GM19035 (cell line): ENCODE measurements around the gene PLEKHA7.
A peak's percentile ranks its signal among the peaks of the same experiment; 100 is the strongest.

Experiments used
- ATAC-seq: cut with Tn5 transposase; IDR thresholded peaks from one replicate; pipeline ENCODE4 v1.9.1; 2021; ENCODE audit not compliant: unreplicated experiment

PLEKHA7 gene

GRCh38 chr11:16749092-16749491 lies 265.1 kb downstream of the PLEKHA7 start:
- no peak for ATAC-seq

GRCh38 chr11:16745950-16746605 lies 268.1 kb downstream of the PLEKHA7 start:
- ATAC-seq, result no peak

- no peak for ATAC-seq
These were observed 270.0 kb downstream of the PLEKHA7 start for GRCh38 chr11:16744128-16744725.

- ATAC-seq, result no peak
These were observed 270.7 kb downstream of the PLEKHA7 start for GRCh38 chr11:16743478-16743877.

GRCh38 chr11:16741473-16741872 lies 272.7 kb downstream of the PLEKHA7 start:
- no peak for ATAC-seq

- peak; percentile 3 for ATAC-seq
These were observed 275.0 kb downstream of the PLEKHA7 start for GRCh38 chr11:16738947-16739815.

DNA sequence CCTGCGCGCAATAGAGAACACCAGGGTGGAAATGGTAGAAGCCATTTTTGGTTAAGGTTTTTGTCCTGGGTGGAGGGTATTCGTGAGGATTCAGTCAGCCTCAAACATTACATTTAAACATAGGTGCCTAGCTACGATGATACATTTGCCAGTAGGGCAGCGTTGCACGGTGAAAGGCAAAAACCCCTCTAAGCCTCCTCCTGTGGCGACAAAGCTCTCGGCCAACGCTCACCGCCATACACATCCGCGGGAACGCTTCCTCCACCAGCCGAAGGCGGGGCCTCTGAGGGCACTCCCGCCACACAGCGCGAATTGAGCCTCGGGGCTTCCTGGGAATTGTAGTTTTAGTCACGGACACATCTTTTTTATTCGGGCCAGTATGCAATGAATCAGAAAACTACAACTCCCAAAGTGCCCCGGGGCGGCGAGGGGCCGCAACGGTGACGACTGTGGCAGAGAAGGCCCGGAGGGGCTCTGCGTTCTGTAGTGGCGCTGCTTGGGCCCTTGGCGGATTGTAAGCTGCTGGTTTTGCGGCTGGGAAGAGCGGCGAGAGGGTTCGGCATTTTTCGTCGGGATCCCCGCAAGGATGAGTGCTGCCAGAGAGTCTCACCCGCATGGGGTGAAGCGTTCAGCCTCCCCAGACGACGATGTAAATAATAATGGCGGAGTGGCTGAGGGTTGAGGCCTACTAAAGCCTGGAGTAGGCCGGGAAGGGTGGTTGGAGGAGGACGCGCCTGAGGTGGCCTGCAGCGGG lies 275.8 kb downstream of the PLEKHA7 start, which contains the start of gene C11orf58:
C11orf58 (plus strand) TSS at position 455 of the 754 bp plus-strand sequence; CDS start at position 587, 132 bp downstream.
- peak; percentile 96 for ATAC-seq

DNA sequence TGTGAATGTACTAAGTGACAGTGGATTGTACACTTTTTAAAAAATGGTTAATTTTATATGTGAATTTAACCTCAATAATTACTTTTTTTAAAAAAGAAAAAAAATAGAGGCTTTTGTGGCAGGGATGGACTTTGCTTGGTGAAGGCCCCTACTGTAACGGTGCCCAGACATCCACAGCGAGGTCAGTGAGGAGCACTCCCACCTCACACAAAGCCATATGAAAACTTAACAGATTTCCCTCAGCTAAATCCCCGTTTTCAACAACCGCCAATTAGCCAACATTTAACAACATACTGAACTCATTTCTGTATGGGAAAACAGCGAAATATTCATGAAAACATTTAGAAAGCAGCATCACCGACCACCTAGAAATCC lies 276.4 kb downstream of the PLEKHA7 start:
- peak; percentile 18 for ATAC-seq
